GM21390 (cell line): Measurements from ENCODE around the gene CYLD.

Experiments
- ATAC-seq: cut with Tn5 transposase; IDR thresholded peaks from one replicate; pipeline ENCODE4 v1.9.1; 2021; ENCODE audit not compliant: unreplicated experiment

The CYLD gene

DNA sequence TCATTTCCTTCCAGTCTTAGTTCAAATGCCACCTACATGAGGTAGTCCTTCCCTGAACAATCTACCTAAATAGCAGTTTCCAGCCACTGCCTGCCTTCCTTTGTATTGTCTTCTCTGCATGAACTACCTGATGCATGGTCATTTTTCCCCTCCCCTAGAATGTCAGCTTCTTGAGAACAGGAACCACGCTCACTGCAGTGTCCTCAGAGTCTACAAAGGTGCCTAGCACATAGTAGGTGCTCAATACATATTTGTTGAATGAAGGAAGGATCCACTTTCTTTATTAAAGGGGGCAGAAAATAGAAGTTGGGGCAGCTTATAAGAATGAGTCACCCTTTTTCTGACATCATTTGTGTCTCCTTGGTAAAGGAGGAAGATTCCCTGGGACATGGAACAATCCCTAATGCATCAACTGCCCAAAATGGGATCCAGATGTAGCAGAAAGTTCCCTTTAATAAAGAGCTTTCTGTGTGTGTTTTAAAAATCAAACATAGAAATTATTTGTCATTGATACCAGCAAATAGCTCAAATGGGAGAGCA lies 4.4 kb upstream of the CYLD start:
- no peak for ATAC-seq

DNA sequence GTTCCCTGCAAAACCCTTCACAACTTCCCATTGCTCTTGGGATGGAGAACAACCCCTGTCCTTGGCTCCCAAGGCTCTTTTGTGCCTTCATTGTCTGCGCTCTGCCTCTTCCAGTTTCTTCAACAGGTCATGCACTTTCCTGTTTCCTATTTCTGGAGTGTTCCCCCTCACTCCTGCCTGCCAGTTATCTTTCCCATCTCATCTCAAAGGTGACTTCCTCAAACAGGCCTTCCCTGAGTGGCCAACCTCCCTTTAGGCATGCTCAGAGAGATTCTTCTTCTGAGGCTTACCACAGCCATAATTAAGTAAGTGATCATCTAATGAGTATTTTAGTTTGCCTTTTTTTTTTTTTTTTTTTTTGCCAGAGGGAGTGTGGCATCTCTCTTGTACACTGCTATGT lies 2.9 kb upstream of the CYLD start:
- no peak for ATAC-seq

DNA sequence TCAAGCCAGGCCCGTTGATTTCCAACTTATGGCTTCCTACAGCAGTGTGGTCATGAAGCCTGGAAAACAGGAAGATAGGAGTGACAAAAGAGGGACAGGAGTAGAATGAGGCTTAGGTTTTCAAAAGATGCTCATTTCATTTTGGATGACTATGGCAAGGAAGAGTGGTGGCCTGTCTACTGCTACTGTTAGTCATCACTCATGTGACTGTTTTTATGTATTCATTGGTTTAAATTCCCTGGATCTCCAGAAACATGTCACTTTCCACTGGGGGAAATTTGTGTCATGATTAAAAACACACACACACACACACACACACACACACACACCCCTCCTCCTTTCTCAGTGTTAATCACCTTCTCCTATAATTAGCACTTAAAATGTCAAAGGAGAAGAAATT lies 1.1 kb upstream of the CYLD start:
- no peak for ATAC-seq

DNA sequence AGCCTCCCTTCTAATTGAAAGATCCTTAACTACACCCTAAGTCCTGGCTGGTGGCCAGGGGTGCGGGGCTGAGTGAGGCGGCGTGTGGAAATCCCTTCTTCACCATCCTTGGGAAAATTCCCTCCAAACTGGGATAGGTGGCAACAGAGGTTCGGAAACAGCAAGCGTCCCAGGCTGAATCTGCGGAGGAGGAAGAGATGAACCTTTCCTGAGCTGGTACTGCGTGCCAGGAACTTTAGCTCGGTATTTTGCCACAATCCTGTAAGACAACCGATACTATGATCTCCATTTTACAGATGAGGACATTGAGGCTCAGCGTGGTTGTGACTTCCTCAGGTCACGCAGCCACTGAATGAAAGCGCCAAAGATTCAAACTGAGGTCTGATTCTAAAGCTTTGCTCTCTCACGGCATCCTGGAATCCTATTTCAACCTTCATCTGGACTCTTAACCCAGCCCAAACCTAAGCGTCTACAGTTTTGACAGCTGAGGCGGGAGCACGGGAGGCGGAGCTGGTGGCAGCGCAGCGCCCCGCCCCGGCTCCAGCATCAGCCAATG lies 583 bp upstream of the CYLD start:
- peak; percentile 1 for ATAC-seq

DNA sequence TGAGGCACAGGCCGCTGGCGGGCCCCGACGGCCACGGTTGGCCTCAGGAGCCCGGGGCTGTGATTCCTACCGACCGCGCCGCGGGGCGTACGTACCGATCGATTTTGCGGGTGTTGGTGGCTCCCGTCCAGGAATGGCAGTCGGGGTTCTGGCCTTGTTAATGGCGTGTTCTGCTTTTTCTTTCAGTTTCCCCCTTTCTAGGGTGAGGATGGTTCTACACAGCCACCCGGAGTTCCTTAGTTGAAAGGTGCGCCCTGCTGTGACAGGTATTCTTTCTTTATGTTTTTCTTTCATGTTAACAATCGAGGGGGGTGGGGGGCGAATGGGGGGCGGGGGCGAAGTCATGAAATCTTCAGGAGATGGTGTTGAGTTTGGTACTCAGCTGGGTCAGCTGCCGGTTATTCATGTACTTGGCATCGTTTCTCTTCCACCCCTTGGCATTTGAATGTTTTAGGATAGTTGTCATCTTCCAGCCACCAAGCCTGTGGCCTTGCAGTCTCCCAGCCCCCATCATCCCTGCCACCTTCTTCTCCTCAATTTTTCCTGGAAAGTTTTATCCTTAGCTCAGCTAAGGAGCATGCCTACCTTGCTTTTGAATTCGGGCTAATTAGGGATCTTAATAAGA lies 802 bp downstream of the CYLD start:
- peak; percentile 12 for ATAC-seq

DNA sequence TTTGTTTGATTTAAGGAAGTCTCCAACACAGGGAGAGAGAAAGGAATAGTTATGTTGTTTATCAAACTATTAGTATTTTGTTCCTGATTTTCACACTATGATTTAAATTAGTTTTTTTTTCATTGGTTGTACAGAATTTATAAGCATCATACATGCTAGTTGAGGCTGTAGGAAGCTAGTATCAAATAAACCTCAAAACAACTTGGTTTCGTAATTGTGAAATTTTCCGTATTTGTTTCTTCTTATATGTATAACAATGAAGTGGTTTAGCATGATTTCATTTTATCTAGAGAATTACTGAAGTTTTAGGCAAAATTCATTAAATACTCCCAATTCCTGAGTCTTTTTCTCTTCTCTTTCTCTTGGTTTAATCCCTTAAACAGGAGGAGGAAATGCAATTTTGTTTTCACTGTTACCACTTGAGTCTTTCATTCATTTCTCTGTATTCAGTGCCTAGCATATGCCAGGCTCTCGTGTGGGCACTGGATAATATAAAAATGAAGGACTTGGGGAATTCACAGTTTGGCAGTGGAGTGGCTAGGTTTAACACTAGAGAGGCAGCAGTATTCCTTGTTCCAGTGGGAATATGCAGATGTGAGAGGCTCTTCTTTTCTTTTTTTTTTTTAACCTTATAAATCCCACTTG lies 1.8 kb downstream of the CYLD start:
- no peak for ATAC-seq

DNA sequence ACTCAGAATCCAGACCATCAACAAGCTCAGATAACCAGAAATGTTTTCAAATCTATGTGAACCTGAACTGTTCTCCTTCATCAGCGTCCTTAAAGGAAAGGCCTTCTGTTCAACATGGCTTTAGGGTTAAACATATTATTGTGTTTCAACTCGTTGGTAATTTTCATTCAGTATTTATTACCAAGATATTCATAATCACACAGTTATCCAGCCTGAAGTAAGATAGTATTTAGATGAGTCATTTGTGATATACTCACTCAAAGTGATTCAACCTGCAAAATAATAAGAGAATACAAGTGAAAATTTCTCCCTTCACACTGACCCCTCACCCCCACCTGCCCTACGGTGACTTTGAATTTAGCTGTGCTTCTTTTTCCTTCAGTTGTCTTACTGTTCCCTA lies 3.0 kb downstream of the CYLD start:
- ATAC-seq, result no peak

DNA sequence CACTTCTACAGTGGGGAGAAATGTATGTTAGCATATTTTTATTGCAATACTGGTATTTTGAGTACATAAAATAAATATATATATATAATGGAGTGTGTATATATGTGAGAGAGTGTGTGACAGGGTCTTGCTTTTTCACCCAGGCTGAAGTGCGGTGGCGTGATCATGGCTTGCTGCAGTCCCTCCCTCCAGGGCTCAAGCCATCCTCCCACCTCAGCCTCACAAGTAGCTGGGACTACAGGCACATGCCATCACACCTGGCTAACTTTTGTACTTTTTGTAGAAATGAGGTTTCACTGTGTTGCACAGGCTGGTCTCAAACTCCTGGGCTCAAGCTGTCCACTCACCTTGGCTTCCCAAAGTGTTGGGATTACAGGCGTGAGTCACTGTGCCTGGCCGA lies 4.1 kb downstream of the CYLD start:
- ATAC-seq, result no peak

DNA sequence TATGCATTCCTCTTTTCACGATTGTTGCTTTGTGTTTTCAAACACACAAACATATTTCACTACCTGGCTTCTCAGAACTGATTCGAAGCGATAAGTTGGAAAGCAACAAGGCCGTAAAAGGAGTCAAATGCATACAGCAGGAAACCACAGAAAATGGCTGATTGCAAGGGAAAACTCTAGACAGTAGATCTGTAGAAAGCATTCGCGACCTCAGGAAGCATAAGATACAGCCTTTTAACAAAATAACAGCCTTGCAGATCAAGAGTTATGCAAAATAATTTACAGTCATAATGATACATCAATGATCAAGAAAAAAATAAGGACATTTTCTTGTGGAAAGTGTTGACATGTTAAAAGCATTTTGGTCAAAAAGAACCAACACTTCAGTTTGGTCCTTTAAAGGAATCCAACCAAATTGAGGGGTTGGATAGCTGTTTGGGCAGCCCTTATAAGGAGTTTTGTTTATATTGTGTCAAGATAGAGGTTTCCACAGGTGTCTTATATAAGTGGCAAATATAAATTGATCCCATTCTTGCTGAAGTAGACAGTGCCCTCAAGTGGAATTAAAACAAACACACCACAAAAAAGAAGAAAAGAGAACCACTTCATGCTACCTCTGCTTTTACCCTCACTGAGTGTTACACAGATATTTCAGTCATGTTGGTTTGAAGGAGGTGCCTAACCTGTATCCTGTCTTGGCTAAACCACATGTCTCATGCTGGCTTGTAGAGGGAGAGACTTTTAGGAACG lies 5.5 kb downstream of the CYLD start:
- ATAC-seq, result peak; percentile 56

DNA sequence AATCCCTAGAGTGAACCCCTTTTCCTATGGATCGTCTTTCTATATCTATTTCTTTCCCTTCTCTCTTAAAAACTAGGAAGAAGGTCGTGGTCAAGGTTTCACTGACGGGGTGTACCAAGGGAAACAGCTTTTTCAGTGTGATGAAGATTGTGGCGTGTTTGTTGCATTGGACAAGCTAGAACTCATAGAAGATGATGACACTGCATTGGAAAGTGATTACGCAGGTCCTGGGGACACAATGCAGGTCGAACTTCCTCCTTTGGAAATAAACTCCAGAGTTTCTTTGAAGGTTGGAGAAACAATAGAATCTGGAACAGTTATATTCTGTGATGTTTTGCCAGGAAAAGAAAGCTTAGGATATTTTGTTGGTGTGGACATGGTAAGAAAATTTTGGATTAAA lies 9.6 kb downstream of the CYLD start:
- no peak for ATAC-seq

DNA sequence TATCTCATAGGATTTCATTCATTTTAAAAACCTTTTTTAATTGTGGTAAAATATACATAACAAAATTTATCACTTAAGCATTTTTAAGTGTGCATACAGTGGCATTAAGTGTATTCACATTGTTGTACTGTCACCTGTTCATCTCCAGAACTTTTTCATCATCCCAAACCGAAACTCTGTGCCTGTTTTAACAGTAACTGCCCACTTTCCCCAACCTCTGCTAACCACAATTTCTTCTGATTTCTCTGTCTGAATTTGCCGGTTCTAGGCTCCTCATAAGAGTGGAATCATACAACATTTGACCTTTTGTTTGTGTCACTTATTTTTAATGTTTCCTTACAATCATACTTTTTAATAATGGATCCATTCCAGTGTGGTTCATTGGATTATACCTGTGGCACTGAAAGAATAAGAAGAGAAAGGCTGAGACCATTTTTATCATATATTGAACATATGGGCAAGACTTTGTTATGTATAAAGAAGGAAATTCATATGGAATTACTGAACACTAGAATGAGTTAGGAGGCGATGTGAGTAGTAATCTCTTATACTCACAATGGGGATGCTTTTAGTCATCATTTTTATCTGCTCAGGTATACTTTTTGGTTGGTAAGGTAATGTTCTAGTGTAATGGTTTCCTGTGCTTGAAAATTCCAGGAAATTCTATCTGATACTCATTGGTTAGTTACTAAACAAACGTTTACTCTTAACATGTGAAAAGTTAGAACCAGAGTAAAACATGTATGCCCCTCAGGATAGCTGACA lies 10.8 kb downstream of the CYLD start:
- no peak for ATAC-seq

DNA sequence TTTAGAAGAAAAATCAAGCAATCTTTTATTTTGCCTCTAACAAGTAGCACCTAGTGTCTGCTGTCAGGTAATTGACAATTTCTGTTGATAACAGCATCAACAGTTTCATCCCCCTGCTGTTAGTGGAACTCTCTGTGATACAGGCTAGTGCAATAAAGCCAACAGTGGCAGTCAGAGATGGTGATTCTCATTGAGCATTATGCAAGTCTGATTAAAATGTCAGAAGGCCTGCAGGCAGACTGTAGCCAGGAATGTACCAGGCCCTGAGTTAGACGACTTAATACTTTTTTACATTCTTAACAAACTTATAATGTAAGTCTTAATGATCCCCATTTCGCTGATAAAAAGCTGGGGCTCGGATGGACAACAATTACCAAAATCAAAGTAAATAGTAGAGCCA lies 14.6 kb downstream of the CYLD start:
- ATAC-seq, result no peak

DNA sequence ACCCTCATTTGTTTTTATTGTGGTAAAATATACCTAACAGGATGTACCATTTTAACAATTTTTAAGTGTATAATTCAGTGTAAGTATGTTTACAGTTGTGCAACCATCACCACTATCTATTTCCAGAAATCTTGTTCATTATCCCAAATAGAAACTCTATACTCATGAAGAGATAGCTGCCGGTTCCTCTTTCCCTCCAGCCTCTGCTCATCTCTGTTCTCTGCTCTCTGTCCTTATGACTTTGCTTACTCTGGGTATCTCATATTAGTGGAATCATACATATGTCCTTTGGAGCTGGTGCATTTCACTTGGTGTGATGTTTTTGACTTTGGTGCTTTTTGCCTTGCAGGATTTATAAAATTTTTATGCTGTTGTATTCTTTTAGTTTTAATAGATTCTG lies 19.4 kb downstream of the CYLD start:
- ATAC-seq, result no peak

DNA sequence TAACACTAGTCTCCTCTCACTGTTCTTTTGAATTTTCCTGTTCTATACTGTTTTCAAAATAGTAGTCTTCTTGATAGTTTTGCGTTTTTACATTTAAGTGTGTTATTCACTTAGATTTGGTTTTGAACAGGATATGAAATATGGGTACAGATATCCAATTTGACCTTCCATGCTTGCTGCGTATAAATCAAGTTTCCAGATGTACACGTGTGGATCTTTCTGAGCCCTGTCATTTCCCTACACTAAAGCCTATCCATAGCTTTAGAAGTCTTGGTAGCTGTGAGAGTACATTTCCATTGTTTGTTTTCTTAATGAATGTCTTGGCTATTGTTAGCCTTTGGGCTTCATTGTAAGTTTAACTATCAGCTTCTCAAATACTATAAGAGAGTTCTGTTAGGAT lies 20.4 kb downstream of the CYLD start:
- no peak for ATAC-seq

DNA sequence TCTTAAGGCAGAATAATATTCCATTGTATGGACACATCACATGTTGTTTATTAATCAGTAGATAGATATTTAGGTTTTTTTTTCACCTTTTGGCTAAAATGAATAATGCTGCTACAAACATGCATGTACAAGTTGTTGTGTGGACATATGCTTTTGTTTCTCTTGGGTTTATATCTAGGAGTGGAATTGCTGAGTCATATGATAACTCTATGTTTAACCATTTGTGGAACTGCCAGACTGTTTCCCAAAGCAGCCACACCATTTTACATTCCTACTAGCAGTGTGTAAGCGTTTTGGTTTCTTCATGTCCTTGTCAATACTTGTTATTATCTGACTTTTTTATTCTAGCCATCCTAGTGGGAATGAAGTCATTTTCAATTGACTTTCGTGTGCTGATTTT lies 21.3 kb downstream of the CYLD start:
- no peak for ATAC-seq

DNA sequence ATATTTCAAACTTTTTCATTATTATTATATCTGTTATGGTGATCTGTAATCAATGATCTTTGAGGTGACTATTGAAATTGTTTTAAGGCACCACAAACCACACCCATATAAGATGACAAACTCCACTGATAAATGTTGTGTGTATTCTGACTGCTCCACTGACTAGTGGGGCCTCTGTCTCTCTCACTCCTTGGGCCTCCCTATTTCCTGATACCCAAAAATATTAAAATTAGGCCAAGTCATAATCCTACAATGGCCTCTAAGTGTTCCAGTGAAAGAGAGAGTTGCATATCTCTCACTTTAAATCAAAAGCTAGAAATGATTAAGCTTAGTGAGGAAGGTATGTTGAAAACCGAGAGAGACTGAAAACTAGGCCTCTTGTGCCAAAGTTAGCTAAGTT lies 23.4 kb downstream of the CYLD start:
- no peak for ATAC-seq

DNA sequence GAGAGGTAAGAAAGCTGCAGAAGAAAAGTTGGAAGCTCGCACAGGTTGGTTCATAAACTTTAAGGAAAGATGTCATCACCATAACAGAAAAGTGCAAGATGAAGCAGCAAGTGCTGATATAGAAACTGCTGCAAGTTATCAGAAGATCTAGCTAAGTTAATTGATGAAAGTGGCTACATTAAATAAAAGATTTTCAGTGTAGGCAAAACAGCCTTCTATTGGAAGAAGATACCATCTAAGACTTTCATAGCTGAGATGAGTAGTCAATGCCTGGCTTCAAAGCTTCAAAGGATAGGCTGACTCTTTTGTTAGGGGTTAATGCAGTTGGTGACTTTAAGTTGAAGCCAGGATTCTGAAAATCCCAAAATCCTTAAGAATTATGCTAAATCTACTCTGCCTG lies 24.0 kb downstream of the CYLD start:
- ATAC-seq, result no peak

DNA sequence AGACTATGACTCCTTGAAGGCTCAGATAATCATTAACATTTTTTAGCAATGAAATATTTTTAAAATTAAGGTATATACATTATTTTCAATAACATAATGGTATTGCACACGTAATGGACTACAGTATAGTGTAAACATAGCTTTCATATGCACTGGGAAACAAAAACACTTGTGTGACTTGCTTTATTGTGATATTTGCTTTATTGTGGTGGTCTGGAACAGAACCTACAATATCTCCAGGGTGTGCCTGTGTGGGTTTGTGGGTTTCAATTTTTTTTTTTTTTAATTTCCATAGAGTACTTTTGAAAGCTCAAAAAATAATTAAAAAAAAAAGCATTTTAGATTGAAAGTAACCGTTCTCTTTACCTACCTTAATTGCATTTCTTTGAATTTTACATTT lies 25.3 kb downstream of the CYLD start:
- no peak for ATAC-seq

DNA sequence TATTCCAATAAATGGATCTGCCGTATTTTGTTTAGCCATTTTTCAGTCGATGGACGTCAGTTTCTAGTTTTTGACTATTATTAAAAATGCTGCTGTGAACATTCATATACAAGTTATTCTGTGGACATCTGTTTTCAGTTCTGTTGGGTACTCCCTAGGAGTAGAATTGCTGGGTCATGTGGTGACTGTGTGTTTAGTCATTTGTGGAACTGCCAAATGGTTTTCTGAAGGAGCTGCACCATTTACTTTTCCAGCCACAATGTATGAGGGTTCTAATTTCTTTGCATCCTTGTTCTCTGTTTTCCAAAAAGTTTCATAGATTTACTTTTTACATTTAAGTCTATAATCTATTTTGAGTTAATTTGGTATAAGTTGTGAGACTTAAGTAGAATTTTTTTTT lies 29.5 kb downstream of the CYLD start:
- ATAC-seq, result no peak

DNA sequence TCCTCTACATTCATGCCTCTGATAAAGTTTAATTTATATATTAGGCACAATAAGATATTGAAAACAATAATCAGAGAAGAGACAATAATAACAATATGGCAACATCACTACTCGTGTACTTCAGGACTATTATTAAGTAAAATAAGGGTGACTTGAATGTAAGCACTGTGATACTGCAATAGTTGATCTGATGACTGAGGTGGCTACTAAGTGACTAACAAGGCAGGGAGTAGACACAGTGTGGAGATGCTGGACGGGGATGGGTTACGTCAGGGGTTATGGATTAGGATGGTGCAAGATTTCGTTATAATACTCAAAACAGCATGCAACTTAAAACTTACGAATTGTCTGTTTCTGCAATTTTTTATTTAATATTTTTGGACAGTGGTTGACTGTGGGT lies 32.5 kb downstream of the CYLD start:
- no peak for ATAC-seq

DNA sequence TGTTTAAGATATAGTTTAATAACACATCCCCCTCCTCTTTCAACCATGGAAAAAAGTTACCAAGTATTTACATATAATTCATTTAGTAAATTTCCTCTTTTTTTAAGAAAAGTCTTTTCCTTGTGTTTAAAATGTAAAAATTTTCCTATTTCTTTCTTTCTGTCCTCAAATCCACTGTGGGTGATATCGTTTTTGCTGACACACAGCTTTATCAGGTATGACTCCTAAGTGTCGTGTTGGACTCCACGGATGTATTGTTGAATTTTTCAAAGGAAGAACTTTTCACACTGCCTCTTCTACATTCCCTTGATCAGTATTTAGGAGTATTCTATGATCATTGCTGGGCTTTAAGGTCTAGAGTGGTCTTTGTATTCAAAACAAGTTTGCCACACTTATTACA lies 33.1 kb downstream of the CYLD start:
- no peak for ATAC-seq
